Peyer's patch (tissue), 4 donors: Measurements from ENCODE around the gene ZEB1. TPM values are rescaled to one million over a fixed set of nuclear protein-coding genes. Genes with fewer than 3 reads are reported as not detected.
A peak's percentile ranks its signal among the peaks of the same experiment; 100 is the strongest.
"Not testable (repeated sequence)": the region's sequence is repeated elsewhere in the genome, so short reads cannot be mapped to it uniquely, and the experiment has no call there.

Source experiments
- DNase-seq, 3 donors: peaks; one replicate each; pipeline ENCODE4 v3.0.0-alpha.2; 2017 to 2019
- H3K27ac ChIP-seq, 4 donors: fragments of 200-600 bp; sonication (generic); one replicate each; pipeline ENCODE4 v1.5.1; 2016 to 2019
- H3K27me3 ChIP-seq, 2 donors: fragments of 200-600 bp; sonication (generic); one replicate each; pipeline ENCODE4 v1.5.1; 2019
- H3K36me3 ChIP-seq, 3 donors: fragments of 200-600 bp; sonication (generic); one replicate each; pipeline ENCODE4 v1.5.1; 2016 to 2019
- H3K4me1 ChIP-seq, 4 donors: fragments of 200-600 bp; sonication (generic); one replicate each; pipeline ENCODE4 v1.5.1; 2016 to 2019
- H3K4me3 ChIP-seq, 4 donors: fragments of 200-600 bp; sonication (generic); 1 replicate in 3 of 4; 2 replicates in 1 of 4; pipeline ENCODE4 v1.5.1; 2016 to 2019; ENCODE audit warnings: mild to moderate bottlenecking in 1 of 4
- H3K9me3 ChIP-seq, 4 donors: fragments of 200-600 bp; sonication (generic); one replicate each; pipeline ENCODE4 v1.5.1; 2016 to 2019; ENCODE audit warnings: mild to moderate bottlenecking in 1 of 4
- CTCF ChIP-seq, 6 experiments: fragments of 450-650 bp in 4 of 6; fragments of 200-600 bp in 2 of 6; sonication (generic) in 1 of 6; IDR thresholded peaks; one replicate each; pipeline ENCODE4 v1.5.1; 2017 to 2019; ENCODE audit warnings: antibody characterized with exemption in 6 of 6, mild to moderate bottlenecking in 3 of 6, moderate library complexity in 1 of 6
- POLR2A ChIP-seq, 2 donors: fragments of 450-650 bp; IDR thresholded peaks; one replicate each; pipeline ENCODE4 v1.5.1; 2017; ENCODE audit warnings: antibody characterized with exemption in 2 of 2, mild to moderate bottlenecking in 2 of 2, moderate library complexity in 2 of 2
- total RNA-seq, 4 donors: library from RNA; depleted of rRNA; stranded (reverse); fragments of >200 nt; gene quantifications; one replicate each; pipeline ENCODE4 v1.1.0, GENCODE V29; 2016

The ZEB1 gene
- total RNA-seq, 4 donors from 2014 or later, result 6.1 to 75.9 (median 16.8) TPM

- Histone ChIP-seq H3K4me1 (no peaks in the 10 kb centered on the region), H3K36me3 (no peaks in the 10 kb centered on the region), H3K27ac (no peak overlapping the region), H3K27me3 (no peaks in the 10 kb centered on the region), H3K4me3 (no peak overlapping the region), H3K9me3 (no peaks in the 10 kb centered on the region)
- DNase-seq, result no peak
- TF ChIP-seq CTCF (IDR thresholded peaks at IDR 0.05) (no peak), POLR2A (IDR thresholded peaks at IDR 0.05) (no peak)
These were observed 102.3 kb downstream of the ZEB1 start for GRCh38 chr10:31421322-31421721.

DNA sequence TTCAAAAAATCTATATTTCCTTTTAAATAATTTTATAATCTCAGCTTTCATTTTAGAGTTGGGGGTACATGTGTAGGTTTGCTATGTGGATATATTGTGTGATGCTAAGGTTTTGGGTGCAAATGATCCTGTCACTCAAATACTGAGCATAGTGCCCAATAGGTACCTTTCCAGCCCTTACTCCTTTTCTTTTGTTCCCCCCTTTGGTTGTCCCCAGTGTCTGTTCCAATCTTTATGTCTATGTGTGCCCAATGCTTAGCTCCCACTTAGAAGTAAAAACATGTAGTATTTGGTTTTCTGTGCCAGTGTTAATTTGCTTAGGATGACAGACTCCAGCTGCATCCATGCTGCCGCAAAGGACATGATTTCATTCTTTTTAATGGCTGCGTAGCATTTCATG, 103.6 kb downstream of the ZEB1 start:
- no peak overlapping the region for H3K4me3 ChIP-seq
- DNase-seq, result no peak
- H3K9me3 ChIP-seq, result no peaks in the 10 kb centered on the region
- H3K27ac ChIP-seq, result no peak overlapping the region
- H3K4me1 ChIP-seq, result no peaks in the 10 kb centered on the region
- TF ChIP-seq POLR2A (IDR thresholded peaks at IDR 0.05) (no peak), CTCF (IDR thresholded peaks at IDR 0.05) (no peak)
- H3K36me3 ChIP-seq, result no peaks in the 10 kb centered on the region
- H3K27me3 ChIP-seq, result no peaks in the 10 kb centered on the region

DNA sequence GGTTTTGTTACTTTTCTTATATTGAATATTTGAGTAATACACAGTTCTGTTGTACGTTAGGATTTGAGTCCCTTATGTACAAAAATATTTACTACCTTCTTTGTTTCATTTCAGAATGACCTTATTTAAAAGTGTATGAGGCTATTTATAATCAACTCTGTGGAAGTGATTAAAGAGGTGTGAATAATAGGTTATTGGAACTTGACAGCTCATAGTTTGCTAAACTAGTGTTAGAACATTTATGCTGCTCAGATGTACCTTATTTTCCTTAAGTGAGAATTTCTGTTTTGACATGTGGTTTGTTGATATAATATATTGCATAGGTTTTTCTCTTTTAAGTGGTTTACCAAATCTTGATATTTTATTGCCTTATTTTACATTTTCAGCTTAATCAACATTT, 105.5 kb downstream of the ZEB1 start:
- Histone ChIP-seq H3K36me3 (no peaks in the 10 kb centered on the region), H3K4me1 (no peaks in the 10 kb centered on the region), H3K4me3 (no peak overlapping the region), H3K27me3 (no peaks in the 10 kb centered on the region), H3K27ac (no peak overlapping the region), H3K9me3 (no peaks in the 10 kb centered on the region)
- no peak for DNase-seq
- TF ChIP-seq CTCF (IDR thresholded peaks at IDR 0.05) (no peak), POLR2A (IDR thresholded peaks at IDR 0.05) (no peak)

DNA sequence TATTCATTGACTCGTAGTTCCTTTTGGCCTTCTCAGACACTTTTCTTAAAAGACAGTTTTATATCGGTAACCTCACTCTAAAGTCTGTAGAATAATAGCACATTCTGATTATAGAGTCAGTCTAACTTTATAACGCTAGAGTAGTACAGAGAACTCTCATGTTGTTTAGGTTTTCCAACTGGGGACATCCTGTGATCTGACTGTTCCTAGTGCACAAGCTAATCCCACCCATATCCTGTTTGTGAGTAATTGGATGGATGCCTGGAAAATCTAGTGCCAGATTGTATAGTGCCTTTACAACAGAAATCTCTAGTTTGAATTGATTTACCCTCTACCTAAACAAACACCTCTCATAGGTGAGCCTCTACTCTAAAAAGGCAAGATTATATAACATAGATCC, 107.4 kb downstream of the ZEB1 start:
- DNase-seq, result no peak
- H3K4me3 ChIP-seq, result no peak overlapping the region
- no peak for TF ChIP-seq POLR2A (IDR thresholded peaks at IDR 0.05)
- TF ChIP-seq CTCF (IDR thresholded peaks at IDR 0.05), result no peak
- no peaks in the 10 kb centered on the region for H3K9me3 ChIP-seq
- no peaks in the 10 kb centered on the region for H3K4me1 ChIP-seq
- H3K27ac ChIP-seq, result peak overlapping the region in 2 of 4 donors; percentile 48 to 58
- no peaks in the 10 kb centered on the region for H3K27me3 ChIP-seq
- no peaks in the 10 kb centered on the region for H3K36me3 ChIP-seq

DNA sequence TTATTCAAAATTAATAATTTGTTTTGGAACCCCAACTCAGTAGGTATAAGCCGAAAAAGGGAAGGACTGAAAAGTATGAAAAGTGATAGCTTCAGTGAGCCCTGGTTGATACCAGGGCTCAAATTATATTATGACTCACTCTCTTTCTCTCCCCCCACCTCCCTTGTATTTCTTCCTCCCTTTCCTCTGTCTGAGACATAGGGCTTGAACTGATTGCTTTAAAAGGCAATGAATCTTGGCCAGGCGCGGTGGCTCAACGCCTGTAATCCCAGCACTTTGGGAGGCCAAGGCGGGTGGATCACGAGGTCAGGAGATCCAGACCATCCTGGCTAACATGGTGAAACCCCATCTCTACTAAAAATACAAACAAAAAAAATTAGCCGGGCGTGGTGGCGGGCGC, 108.3 kb downstream of the ZEB1 start:
- H3K36me3 ChIP-seq, H3K9me3 ChIP-seq, H3K4me3 ChIP-seq, H3K4me1 ChIP-seq, H3K27me3 ChIP-seq, DNase-seq: not testable (repeated sequence)
- peak overlapping the region in 1 of 4 donors; percentile 35 for H3K27ac ChIP-seq

DNA sequence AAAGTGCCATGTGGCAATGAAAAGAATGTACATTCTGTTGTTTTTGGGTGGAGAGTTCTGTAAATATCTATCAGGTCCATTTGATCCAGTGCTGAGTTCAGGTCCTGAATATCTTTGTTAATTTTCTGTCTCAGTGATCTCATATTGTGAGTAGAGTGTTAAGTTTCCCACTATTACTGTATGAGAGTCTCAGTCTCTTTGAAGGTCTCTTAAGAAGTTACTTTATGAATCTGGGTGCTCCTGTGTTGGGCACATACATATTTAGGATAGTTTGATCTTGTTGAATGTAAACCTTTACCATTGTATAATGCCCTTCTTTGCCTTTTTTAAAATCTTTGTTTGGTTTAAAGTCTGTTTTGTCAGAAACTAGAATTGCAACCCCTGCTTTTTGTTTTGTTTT, 109.5 kb downstream of the ZEB1 start:
- DNase-seq, result not testable (repeated sequence)

GRCh38 chr10:31431021-31431420, 112.0 kb downstream of the ZEB1 start:
- Histone ChIP-seq H3K36me3 (no peaks in the 10 kb centered on the region), H3K9me3 (no peaks in the 10 kb centered on the region), H3K27ac (no peak overlapping the region), H3K27me3 (no peaks in the 10 kb centered on the region), H3K4me3 (no peak overlapping the region), H3K4me1 (no peaks in the 10 kb centered on the region)
- no peak for DNase-seq
- no peak for TF ChIP-seq CTCF (IDR thresholded peaks at IDR 0.05)
- no peak for TF ChIP-seq POLR2A (IDR thresholded peaks at IDR 0.05)

More for the DNA sequence above, 109.5 kb downstream of the ZEB1 start:
- not testable (repeated sequence) for H3K27ac ChIP-seq, H3K4me1 ChIP-seq, H3K9me3 ChIP-seq, H3K4me3 ChIP-seq, H3K27me3 ChIP-seq, H3K36me3 ChIP-seq
